MM.1S (cell line): ENCODE data around the gene SFT2D3.

ENCODE experiments used
- DNase-seq: peaks from one replicate; pipeline ENCODE4 v3.0.0-alpha.2; 2015
- H2AFZ ChIP-seq: fragments of 300-600 bp; sonication (generic); 2 replicates; pipeline ENCODE4 v1.6.0; 2016; ENCODE audit warnings: antibody characterized with exemption, low read length
- H3F3A ChIP-seq: fragments of 300-600 bp; sonication (generic); 2 replicates; pipeline ENCODE4 v1.6.1; 2016; ENCODE audit warnings: mild to moderate bottlenecking, antibody characterized with exemption, low read length, moderate library complexity, mixed read lengths; ENCODE audit not compliant: insufficient read depth
- H3K27ac ChIP-seq: fragments of 300-600 bp; sonication (generic); 2 replicates; pipeline ENCODE4 v1.5.1; 2016; ENCODE audit warnings: mild to moderate bottlenecking, low read length
- H3K27me3 ChIP-seq: fragments of 300-600 bp; sonication (generic); replicated peaks from 2 replicates; pipeline ENCODE4 v1.6.0; 2016; ENCODE audit warnings: low read length; ENCODE audit not compliant: insufficient read depth
- H3K36me3 ChIP-seq: fragments of 300-600 bp; sonication (generic); replicated peaks from 2 replicates; pipeline ENCODE4 v1.6.1; 2016; ENCODE audit warnings: mild to moderate bottlenecking, low read length, mixed read lengths; ENCODE audit not compliant: insufficient read depth
- H3K4me1 ChIP-seq: fragments of 300-600 bp; sonication (generic); 2 replicates; pipeline ENCODE4 v1.6.1; 2016; ENCODE audit warnings: low read length, mixed read lengths
- H3K4me2 ChIP-seq: fragments of 300-600 bp; sonication (generic); 2 replicates; pipeline ENCODE4 v1.6.0; 2016; ENCODE audit warnings: low read depth, low read length
- H3K4me3 ChIP-seq: fragments of 300-600 bp; sonication (generic); 2 replicates; pipeline ENCODE4 v1.5.1; 2016; ENCODE audit warnings: low read length, mixed read lengths
- H3K79me2 ChIP-seq: fragments of 300-600 bp; sonication (generic); 2 replicates; pipeline ENCODE4 v1.6.1; 2016; ENCODE audit warnings: mixed run types, low read length, mixed read lengths
- H3K9ac ChIP-seq: fragments of 300-600 bp; sonication (generic); 2 replicates; pipeline ENCODE4 v1.6.1; 2016; ENCODE audit warnings: low read length, mixed read lengths
- H3K9me2 ChIP-seq: fragments of 300-600 bp; sonication (generic); replicated peaks from 2 replicates; pipeline ENCODE4 v1.6.1; 2016; ENCODE audit warnings: mild to moderate bottlenecking, low read length, mixed read lengths; ENCODE audit not compliant: insufficient read depth
- H3K9me3 ChIP-seq: fragments of 300-600 bp; sonication (generic); replicated peaks from 2 replicates; pipeline ENCODE4 v1.6.1; 2016; ENCODE audit warnings: mild to moderate bottlenecking, low read length, mixed read lengths; ENCODE audit not compliant: insufficient read depth
- H4K20me1 ChIP-seq: fragments of 300-600 bp; sonication (generic); 2 replicates; pipeline ENCODE4 v1.6.1; 2016; ENCODE audit warnings: mild to moderate bottlenecking, low read length, moderate library complexity, mixed read lengths; ENCODE audit not compliant: insufficient read depth
- EZH2 ChIP-seq: fragments of 300-600 bp; sonication (generic); optimal IDR thresholded peaks from 2 replicates; pipeline ENCODE3; 2017; ENCODE audit warnings: low read depth, mild to moderate bottlenecking, antibody characterized with exemption, low read length, mixed read lengths
- EZH2phosphoT487 ChIP-seq: fragments of 300-600 bp; sonication (generic); IDR thresholded peaks from 2 replicates; pipeline ENCODE4 v1.6.1; 2018; ENCODE audit warnings: antibody characterized with exemption, low read length
- TF ChIP-seq, protein P1 (sequence below): fragments of 300-600 bp; sonication (generic); IDR thresholded peaks from 2 replicates; pipeline ENCODE4 v1.5.1; 2016; ENCODE audit warnings: antibody characterized with exemption, low read length, mixed read lengths

The SFT2D3 gene

DNA sequence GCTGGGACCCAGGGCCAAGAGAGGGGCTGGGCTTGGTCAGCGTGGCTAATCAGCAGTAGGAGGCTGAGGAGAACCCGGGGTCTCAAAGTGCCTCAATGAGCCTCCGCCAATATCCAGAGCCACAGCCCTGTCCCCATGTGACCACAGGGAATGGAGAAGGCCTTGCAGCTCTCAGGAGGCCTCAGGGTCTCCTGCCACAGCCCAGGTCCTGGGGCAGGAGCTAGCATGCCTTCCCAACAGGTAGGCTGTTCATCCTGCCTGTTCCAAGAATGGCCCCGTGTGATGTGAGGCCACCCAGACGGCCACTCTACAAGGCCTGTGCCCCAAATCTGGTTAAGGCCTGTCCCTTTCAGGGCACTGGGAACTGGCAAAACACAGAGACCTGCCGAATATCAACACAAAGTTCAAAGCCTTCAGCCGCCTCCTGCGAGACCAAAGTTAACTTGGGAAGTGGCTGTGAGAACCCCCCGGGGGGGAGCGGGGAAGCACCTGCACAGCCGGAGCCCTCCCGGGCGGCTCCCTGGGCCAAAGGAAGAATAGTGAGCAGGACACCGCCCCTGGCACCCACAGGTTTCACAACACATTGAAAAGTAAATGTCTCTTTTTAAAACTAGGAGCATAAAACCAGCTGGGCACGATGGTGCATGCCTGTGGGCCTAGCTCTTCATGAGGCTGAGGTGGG is 21.5 kb upstream of the SFT2D3 start:
- Histone ChIP-seq H3K4me2 (no peak overlapping the region), H3F3A (no peaks in the 10 kb centered on the region), H2AFZ (no peak overlapping the region), H3K9me2 (no peaks in the 10 kb centered on the region), H3K36me3 (no peaks in the 10 kb centered on the region), H3K9ac (no peak overlapping the region), H3K4me3 (no peak overlapping the region), H3K27me3 (peaks cover 18% of the 10 kb centered on the region), H3K27ac (no peak overlapping the region), H4K20me1 (no peaks in the 10 kb centered on the region), H3K4me1 (no peaks in the 10 kb centered on the region), H3K79me2 (no peaks in the 10 kb centered on the region), H3K9me3 (no peaks in the 10 kb centered on the region)
- TF ChIP-seq EZH2phosphoT487 (no peak), EZH2 (no peak)
- TF ChIP-seq, protein P1, sequence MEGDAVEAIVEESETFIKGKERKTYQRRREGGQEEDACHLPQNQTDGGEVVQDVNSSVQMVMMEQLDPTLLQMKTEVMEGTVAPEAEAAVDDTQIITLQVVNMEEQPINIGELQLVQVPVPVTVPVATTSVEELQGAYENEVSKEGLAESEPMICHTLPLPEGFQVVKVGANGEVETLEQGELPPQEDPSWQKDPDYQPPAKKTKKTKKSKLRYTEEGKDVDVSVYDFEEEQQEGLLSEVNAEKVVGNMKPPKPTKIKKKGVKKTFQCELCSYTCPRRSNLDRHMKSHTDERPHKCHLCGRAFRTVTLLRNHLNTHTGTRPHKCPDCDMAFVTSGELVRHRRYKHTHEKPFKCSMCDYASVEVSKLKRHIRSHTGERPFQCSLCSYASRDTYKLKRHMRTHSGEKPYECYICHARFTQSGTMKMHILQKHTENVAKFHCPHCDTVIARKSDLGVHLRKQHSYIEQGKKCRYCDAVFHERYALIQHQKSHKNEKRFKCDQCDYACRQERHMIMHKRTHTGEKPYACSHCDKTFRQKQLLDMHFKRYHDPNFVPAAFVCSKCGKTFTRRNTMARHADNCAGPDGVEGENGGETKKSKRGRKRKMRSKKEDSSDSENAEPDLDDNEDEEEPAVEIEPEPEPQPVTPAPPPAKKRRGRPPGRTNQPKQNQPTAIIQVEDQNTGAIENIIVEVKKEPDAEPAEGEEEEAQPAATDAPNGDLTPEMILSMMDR, result no peak
- DNase-seq, result no peak

DNA sequence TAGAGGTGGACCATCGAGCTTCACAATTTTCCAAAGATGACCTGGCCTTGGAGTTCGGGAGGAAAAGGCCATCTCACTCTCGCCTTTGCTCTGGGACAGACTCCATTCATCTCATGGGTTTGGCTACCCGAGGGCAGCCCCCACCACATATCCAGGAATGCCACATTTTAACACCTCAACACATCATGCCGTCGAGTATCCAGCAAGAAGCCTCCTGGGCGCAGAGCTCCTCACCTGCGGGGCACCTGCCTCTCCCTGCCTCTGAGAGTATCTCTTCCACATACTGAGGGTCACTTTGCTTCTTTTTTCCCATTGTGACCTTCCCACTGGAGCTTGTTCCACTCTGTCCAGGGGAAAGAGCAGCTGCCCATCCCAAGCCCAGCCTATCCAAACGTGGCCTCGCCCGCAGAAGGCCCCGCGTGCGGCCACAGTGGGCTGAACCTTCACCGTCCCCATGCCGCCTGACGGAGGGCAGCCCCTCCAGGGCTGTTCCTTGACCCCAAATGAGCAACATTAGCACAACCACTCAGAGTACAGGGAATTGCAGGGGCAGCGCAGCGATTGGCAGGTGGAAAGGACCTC is 20.5 kb upstream of the SFT2D3 start:
- Histone ChIP-seq H2AFZ (no peak overlapping the region), H3K27me3 (peaks cover 14% of the 10 kb centered on the region), H3K9ac (no peak overlapping the region), H3K27ac (no peak overlapping the region), H3F3A (no peaks in the 10 kb centered on the region), H3K4me1 (no peaks in the 10 kb centered on the region), H4K20me1 (no peaks in the 10 kb centered on the region), H3K4me2 (no peak overlapping the region), H3K4me3 (no peak overlapping the region), H3K36me3 (no peaks in the 10 kb centered on the region), H3K79me2 (no peaks in the 10 kb centered on the region), H3K9me2 (no peaks in the 10 kb centered on the region), H3K9me3 (no peaks in the 10 kb centered on the region)
- no peak for DNase-seq
- TF ChIP-seq EZH2phosphoT487 (no peak), EZH2 (no peak)
- TF ChIP-seq, protein P1, result no peak

DNA sequence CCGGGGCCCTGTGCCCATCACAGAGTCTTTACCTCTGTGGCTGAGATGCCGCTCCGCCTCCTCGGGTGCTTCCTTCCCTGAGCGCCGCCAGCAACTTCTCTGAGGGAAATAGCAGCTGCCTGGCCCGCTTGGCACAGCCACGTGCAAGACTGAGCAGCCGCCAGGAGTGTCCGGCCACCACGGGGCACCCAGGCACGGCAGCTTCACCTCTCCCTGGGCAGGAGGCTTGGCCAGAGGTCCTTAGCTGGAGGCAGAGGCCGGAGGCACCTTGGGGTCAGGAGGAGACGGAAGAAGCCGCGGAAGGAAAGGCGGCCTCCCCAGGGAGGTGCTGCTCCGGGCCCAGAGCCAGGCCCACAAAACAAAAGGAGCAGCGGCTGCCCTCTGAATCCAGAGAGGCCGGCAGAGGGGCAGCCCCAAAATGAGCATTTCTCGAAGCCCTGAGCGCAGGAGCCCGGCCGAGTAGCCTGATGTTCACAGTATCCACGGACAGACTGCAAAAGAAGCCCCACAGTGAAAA is 20.0 kb upstream of the SFT2D3 start:
- Histone ChIP-seq H4K20me1 (no peaks in the 10 kb centered on the region), H3K9me3 (no peaks in the 10 kb centered on the region), H3F3A (no peaks in the 10 kb centered on the region), H3K36me3 (no peaks in the 10 kb centered on the region), H3K79me2 (no peaks in the 10 kb centered on the region), H3K27ac (no peak overlapping the region), H3K4me2 (no peak overlapping the region), H2AFZ (no peak overlapping the region), H3K9ac (no peak overlapping the region), H3K4me3 (no peak overlapping the region), H3K27me3 (peaks cover 9% of the 10 kb centered on the region), H3K4me1 (no peaks in the 10 kb centered on the region), H3K9me2 (no peaks in the 10 kb centered on the region)
- TF ChIP-seq EZH2, result no peak
- TF ChIP-seq EZH2phosphoT487, result no peak
- TF ChIP-seq, protein P1, result no peak
- no peak for DNase-seq
